ENCODE data around the gene SEMA5A.
"Not testable (repeated sequence)": the region's sequence is repeated elsewhere in the genome, so short reads cannot be mapped to it uniquely, and the experiment has no call there.

The SEMA5A gene

DNA sequence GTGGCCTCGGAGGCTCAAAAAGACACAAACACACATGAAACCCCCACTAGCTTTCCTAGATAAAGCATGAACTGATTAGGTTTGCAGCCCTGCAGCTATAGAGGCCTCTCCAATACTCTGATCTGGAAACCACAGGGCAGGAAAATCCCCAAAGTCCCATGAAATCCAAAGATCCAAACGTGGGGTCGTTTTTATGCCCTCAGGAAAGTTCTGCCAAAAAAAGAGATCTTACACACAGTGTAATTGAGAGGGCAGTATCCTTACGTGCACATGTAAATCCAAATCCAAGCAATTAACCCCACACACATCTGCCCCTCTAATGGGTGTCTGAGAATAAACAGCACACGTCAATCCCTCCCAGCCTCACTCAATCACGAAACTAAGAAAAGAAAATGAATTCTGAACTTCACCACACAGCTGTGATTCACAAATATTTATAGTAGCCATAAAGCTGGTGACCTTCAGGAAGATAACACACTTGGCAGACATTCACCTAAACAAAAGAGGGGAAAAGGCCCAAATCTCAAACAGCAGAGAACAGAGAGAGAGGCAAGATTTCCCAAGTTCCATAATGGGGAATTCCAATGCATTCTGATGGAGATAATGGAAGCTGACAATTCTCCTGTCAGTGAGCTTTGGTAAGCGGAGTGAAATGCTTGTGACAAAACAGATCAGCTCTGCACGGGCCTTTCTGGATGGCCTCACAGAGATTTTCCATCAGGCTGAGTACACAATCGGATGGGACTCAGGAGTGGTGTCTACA lies 114.2 kb downstream of the SEMA5A start:
- no peak for DNase-seq

DNA sequence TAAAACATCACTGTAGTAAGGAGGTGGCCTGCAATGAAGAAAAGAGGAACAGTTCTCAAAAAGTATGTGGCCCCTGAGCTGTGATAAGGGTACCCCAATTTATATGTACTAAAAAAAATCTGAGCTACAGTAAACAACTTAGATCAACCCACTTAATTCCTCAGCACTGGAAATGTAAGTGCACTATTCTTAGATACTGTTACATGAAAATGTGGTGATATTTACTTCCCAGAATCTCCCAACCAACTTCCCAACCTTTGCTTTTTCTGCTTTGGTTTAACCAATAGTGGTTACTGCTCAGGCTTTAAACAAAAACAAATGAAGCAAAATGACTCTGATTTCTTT lies 114.8 kb downstream of the SEMA5A start:
- no peak for DNase-seq

DNA sequence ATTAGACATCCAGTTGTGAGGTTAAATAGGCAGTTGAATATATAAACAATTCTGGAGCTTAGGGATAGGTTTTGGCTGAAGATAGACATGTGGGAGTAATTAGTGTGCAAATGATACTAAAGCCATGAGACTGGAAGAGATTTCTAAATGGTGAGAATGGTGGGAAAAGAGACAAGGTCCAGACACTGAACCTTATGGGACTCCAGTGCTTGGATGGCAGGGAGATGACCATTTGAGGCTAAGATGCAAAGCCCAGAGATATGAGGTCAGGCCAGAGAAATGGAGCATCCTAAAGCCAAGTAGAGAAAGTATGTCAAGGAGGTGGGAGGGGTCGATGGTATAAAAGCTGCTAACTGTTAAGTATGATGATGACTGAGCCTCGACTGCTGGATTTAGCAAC lies 115.6 kb downstream of the SEMA5A start:
- no peak for DNase-seq

DNA sequence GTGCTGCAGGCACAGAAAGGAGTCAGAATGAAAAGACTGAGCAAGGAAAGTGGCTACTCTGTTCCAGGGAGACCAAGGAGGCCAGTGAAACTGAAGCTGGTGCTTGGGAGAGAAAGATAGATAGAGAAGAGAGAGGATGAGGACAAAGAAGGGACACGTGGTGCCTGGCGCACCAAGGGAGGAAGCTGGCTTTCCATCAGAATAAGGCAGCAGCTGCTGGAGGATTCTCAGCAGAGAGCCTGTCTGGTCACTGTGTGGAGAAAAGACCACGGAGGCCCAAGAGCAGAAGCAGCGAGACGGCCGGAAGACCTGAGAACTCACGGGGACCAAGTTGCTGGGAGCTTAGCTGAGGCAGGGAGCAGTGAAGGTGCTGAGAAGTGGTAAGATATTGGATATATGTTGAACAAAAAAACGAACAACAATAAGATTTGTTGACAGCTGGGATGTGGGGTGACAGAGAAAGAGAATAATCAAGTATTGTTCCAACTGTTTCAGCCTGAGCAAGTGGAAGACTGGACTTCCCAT lies 116.1 kb downstream of the SEMA5A start:
- no peak for DNase-seq

DNA sequence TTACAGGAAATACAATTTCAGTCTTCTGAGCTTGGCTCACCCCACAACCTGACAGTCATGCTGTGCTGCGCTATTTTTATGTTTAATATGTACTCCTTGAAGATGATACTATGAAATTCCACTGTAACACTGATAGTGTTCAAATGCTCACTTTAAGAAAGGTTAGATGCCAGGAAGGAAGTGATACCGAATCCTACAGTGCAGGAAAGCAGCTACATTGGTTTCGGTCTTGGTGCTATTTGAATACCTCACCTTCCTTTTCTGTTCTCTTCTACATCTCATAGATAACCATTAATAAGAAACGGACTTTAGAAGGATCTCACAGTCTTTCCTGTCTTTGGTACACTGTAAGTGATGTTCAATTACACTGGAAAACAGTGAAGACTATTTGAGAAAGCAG lies 117.6 kb downstream of the SEMA5A start:
- no peak for DNase-seq

DNA sequence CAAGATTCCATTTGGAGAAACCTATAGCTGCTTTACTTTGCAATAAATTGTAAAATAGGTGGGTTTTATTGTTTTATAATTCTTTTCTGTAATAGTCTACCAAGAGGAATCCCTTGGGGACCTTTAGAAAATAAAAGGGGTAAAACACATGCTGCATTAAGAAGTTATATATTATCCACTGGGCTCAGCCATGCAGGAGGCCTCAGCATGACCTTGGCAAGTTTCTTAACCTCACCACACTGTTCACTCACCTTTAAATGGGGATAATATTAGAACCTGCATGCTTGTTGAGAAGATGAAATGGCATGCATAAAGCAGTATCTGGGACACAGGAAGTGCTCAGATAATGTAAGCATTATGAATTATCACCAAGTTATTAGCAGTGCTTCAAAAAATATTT lies 120.2 kb downstream of the SEMA5A start:
- DNase-seq = no peak

DNA sequence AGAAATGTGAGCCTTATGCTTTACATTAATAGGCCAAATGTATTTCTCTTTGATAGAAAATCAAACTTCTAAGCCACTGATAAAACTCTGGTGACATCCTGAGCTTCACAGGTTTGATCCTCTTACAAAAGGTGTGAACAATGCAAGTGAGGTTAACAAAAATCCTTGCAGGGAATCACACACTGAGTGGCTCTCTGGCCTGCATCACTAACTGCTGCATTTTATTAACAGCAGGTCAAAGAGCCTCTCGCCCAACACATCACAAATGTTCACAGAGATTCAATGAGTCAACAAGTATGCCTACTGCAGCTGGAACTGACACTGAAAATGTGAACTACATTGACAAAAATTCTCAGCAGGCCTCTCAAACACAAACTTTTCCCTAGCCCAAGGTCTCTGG lies 122.3 kb downstream of the SEMA5A start:
- DNase-seq = no peak

DNA sequence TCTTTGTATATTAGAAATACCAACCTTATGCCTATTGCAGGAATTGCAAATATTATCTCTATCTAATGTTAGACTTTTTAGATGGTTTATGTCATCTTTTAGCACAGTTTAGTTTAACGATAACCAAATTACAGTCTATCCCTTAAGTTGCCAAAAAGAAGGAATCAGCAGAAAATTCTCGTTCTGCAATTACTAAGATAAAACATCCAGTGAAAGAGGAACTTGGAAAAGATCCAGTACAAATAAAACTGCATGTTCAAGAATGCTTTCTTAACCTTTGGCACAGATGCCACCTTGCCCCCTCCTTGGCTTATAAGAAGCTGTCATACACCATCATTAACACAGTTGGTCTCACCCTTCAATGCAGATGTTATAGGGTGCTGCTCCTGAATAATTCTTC lies 124.0 kb downstream of the SEMA5A start:
- no peak for DNase-seq

DNA sequence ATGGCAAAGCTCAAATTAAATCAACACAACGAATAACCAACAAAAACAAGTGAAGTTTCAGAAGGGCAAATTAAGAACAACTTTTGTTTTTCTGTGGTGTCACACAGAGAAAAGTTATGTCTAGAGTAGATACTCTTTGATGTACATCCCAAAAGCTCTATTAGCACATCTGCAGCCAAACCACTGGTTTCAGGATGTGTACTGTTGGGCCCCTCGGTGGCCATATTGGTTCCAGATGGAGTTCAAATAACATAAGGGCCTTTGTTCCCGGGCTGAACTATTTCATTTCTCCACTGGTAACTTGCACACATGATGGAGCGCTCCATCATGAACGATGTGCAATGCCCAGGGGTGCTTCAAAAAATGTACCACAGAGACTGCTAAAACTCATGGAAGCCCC lies 126.1 kb downstream of the SEMA5A start:
- no peak for DNase-seq

DNA sequence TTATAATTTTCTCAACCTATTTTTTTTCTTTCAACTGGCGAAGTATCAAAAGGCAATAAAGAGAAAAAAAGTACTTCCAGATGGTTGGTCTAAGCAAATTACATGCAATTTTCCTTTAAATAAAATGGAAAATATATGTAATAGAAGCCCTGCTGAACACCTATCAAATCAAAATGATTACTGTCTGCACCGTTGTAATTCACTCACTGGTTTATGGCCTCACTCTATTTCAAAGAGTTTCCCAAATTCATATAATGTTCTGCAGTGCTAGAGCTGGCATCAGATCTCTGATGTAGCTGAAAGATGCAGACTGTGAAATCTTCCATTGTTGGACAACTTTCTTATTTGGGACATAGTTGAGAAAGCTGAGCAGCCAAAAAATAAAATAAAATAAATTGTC lies 130.3 kb downstream of the SEMA5A start:
- DNase-seq = no peak

DNA sequence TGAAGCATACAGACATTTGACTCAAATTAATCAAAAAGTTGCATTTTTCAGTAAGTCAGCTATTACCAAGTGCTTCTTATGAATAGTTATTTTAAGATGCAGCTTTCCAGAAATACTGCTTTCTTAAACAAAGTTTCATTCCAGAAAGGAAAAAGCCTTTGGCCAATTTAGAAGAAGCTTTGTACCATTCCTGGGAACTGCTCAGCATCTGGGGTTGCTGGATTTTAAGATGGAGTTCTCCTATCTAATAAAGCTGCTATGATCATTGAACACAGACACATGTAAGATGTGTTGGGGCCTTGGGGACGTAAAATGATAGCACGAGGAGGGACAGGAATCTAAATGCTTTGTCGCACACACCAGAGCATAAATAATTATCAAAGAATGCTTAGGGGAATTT lies 130.8 kb downstream of the SEMA5A start:
- DNase-seq = no peak

DNA sequence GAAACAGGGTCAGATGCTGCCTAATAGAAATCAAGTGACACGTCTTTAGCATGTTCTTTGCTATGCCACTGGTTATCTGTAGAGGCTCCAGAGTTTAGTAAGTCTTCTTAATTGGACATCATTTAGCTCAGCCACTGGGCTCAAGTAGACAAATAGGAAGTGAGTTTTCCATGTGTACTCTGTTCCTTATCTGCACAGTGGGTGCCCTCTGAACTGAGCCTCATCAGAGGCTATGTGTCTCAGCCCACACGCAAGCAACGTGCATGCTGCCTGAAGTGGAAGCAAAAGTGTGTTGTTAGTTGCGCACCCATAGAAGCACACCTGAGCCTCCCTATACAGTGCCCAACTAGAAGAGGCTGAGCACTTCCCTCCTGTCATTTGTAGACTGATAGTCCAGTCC lies 134.7 kb downstream of the SEMA5A start:
- no peak for DNase-seq

DNA sequence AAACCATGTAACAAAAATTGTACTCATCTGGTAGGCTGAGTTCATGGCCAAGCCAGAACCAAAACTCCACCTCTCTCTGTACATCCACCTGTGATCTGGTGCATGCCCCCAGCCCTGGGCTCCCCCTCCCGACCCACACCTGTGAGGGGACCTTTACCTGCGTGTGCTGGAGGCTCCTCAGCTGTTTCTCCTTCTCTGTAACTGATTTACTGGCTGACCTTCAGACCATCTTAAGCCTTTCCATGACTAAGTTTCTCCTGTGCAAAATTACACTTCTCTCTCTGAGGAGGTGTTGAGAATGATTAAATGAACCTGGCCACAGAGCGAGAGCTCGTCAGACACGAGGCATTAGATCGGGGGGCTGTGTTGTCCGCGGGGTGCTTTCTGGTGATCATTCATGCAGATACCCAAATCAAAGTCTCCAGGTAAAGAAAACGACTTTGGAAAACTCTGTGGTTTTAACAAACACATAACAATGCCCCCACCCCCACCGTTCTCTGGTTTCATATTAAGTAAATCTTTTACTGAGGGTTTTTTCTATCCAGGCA lies 136.4 kb downstream of the SEMA5A start:
- DNase-seq = no peak

DNA sequence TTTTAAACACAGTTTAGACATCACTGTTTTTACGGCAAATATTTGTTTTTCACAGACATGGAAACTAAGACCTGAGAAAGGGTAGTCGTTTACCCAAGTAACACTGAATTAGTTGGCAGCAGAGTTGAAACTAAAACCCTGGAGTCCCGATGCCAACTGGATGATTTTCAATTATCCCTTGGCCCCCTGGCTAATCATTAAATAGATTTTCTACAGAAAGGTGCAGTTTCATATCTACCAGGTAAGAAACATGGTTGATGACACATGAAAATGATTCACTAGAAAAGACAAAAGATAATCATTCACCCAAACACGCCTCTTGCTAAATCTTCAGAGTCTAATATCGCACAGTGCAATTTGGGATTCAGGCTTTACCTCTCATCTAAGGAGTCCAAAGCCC lies 136.9 kb downstream of the SEMA5A start:
- DNase-seq = no peak

DNA sequence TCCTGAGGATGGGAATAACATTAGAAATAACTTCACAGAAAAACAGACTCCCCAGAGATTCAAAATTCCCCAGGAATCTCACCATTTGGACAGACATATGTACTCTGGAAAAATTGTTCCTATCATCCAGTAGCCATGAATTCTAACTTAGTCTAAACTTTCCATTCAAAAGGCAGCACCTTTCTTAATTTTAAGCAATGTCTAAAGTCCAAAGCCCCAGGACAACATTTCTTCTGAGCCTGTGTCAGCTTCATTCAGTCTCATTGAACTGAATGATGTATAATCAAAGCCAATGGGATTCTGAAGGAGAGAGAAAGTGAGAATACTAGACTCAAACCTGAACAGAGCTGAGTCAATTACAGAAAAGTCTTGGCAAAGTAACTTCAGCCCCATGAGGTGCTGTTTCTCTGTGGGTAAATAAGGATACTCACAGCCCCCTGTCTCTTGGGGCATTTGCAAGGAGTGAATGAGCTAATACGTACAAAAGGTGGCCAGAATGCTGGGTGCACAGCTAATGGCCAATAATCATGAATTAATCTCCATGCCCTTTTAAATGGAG lies 140.6 kb downstream of the SEMA5A start:
- DNase-seq = no peak

DNA sequence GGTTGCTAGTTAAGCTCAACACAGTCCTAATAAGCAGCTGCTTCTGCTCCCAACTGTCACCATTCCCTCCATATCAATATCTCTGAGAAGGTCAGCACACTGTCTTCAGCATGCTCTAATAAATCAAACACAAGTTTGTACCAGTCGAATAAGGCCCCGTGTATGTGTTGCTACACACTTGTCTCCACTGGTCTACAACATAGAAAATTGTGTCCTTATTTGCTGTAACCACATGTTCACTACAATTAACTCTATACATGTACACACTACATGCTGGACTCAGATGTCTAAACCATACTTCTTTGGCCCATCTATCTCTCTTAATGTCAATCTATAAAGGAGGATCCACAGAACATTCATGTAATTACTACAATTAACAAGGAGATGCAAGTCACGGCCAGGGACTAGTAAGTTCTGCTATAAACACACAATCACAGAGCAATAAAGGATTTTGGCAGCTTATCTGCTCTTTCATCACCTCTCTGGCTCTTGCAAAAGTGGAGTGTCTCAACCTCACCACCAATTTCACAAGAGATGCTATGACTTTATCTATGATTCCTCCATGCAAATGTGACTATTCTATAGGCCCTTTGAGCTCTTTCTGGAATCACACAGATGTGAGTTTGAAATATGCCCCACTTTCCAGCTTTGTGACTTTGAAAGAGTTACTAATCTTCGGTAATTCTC lies 143.9 kb downstream of the SEMA5A start:
- DNase-seq = no peak

DNA sequence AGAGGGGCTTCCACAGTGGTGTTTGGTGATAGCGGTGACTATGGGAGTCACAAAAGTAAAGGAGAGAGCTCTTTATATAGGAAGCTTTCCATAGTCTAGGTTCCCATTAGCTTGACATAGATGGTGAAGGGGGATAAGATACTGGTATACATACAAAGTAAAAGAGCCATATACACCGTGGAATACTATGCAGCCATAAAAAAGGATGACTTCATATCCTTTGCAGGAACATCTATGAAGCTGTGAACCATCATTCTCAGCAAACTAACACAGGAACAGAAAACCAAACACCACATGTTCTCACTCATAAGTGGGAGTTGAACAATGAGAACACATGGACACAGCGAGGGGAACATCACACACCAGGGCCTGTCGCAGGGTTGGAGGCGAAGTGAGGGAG lies 146.1 kb downstream of the SEMA5A start:
- not testable (repeated sequence) for DNase-seq

DNA sequence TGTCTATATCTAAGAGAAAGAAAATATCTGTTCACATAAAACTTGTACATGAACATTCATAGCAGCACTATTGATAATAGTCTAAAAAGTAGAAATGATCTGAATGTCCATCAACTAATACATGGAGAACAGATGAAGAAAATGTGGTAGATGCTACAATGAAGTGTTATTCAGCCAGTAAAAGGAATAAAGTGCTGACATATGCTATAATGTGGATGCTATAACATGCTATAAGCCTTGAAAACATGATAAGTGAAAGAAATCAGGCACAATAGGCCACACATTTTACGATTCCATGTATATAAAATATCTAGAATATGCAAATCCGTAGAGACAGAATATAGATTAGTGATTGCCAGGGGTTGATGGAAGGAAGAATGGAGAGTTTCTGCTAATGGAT lies 146.8 kb downstream of the SEMA5A start:
- no peak for DNase-seq

DNA sequence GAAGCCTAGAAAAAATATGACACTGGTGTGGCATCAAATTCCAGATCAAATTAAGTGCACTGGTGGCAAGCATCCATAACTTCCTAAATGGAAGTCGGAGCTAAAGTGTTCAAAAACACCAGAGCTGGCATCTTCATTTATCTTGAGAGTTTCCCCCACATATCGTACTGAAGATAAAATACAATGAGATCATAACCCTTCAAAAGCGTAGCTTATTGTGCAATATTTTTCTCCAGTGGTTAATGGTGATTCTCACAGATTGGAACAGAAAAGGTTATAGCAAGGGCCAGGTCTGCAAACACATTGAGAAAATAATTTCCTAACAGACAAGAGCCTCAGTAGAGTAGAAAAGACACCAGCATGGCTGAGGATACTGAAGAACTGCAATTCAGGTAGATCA lies 147.6 kb downstream of the SEMA5A start:
- DNase-seq = no peak

DNA sequence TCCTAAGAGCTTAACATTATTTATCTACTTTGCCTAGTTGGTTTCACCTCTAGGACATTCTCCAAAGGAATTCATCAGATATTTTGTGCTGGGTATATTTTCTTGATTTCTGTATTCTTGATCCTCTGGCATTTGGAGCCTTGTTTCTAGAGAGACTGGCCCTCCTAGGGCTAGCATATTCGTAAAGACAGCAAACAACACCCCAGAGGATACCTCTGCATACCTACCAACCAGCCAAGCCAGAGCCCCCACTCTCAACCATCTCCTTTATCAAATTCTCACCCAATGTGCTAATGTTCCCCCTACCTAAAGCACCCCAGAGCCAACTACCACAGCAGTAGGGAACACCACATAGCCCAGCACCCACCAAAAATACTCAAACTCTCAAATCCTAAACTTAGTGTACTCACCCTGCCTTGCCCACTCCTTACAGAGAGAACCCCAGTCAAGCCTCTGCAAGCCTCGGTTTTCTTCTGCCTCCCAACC lies 149.5 kb downstream of the SEMA5A start:
- no peak for DNase-seq

DNA sequence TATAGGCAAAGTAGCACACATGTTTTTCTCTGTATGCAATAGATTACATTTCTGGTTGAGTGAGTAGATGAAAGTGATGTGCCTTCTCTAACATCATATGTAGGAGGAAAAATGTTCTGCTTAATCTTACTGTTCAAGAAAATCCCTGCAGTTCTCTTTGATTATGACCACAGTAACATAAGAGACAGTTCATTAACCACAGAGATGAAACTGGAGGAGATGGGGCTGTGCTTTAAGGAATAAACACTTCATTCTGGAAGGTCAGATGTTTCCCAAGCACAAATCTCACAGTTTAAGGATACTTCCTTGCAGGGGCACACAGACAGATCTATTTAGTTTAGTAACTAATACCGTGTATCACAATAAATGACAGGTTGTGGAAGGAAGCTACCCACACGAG lies 150.2 kb downstream of the SEMA5A start:
- no peak for DNase-seq

DNA sequence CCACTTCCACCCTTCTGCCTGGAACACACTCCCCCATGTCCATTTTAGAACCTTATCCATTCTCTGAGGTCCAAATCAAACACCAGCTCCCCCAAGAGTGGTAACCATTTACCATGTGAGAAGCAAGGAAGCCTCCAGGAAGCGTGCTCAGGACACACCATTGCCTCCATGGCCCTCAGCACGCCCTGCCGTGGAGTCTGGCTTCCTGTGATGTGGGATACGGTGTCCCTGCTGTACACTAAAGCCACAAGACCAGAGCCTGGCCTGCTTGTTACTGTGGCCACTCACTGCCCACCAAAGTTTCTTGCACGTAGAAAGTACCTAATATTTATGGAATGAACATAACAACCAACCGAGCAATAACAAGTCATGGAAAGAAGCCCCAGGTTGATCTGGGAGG lies 151.7 kb downstream of the SEMA5A start:
- no peak for DNase-seq

DNA sequence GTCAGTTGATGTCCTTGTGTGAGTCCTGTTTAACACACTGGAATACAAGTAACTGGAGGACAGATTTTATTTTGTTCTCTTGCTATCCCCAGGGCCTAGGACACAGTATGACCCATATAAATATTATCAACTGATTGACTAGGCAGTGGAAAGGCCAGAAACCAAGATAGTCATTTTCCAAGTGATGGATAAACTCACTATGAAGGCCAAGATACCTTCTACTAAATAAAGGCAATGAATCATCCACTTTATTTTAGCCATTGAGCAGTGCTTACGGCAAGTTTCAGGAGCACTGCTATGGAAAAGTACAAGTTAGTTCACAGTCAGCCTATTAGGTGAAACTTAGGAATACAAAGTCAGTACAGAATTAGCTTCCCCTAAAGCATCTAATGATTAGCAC lies 153.2 kb downstream of the SEMA5A start:
- no peak for DNase-seq

DNA sequence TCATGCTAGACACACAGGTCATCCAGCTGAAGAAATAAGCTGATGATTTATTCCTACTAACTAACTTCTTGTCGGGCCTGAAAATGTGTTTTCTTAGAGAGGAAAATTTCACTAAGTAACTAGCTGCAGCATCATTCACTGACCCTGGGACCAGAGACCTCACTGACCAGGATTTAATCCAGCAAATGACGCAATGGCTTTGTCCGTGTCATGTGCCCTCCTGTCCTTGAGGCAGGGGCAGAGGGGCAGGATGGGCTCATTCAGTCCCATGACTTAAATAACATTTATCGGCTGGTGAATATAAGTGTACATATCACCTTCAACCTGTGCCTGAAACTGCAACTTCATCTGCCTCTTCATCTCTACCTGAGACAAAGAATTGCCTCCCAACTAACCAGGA lies 154.8 kb downstream of the SEMA5A start:
- DNase-seq = no peak
